WERI-Rb-1 (cell line): ENCODE results near the gene CCDC33.

Experiments
- DNase-seq: peaks from one replicate; pipeline ENCODE4 v3.0.0-alpha.2; 2020
- H3K27ac ChIP-seq: fragments of 250-450 bp; sonication (Bioruptor Pico); 2 replicates; pipeline ENCODE4 v1.5.1; 2020; ENCODE audit warnings: mild to moderate bottlenecking, moderate library complexity
- H3K27me3 ChIP-seq: fragments of 250-450 bp; sonication (Bioruptor Pico); 2 replicates; pipeline ENCODE4 v1.5.1; 2021; ENCODE audit warnings: mild to moderate bottlenecking, low read depth, moderate library complexity; ENCODE audit not compliant: insufficient read depth, severe bottlenecking
- H3K36me3 ChIP-seq: fragments of 250-450 bp; sonication (Bioruptor Pico); 2 replicates; pipeline ENCODE4 v1.5.1; 2020; ENCODE audit warnings: mild to moderate bottlenecking, moderate library complexity
- H3K4me3 ChIP-seq: 2 replicates; pipeline ENCODE4 v1.5.1; 2011; ENCODE audit warnings: low read depth, mild to moderate bottlenecking, control low read depth, low read length
- H3K9me3 ChIP-seq: fragments of 250-450 bp; sonication (Bioruptor Pico); 2 replicates; pipeline ENCODE4 v1.5.1; 2021; ENCODE audit warnings: mild to moderate bottlenecking, moderate library complexity; ENCODE audit not compliant: severe bottlenecking
- CTCF ChIP-seq: IDR thresholded peaks from 2 replicates; pipeline ENCODE4 v1.5.1; 2011; ENCODE audit warnings: low read depth, mild to moderate bottlenecking, control low read depth, inconsistent platforms, low read length

CCDC33 gene

DNA sequence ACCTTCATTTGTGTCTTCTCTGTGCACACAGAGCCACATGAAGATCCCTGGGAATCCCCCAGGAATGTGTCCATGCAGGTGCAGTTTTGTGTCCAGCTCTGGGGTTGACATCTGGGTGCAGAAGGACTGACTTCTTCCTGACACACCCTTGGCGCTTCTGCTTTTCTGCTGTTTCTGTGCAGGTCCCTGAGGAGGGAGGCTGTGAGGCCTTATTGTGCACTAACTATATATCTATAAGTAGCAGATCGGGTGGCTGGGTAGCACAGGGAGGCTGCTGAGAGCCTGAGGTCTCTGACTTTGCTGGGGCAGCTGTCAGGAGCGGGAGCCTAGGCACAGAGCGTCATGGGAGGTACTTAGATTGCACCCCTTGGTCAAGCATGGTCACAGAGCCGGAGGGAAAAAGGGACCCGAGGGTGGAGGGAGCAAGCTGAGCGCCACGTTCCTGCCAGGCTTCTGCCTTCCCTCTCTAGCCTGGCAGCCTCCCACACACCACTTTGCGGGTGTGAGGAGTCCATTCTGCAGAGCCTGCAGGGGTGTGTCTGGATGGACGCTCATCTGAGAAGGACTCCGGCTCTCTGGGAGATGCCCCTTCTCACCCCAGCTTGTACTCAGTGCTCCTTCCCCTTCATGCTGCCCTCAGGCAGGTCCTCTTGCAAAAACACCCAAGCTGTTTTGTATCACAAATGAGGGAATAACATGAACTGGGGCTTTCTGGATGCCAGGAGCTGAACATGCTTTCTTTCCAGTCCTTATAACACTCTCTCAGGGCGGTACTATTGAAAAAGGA is 23.9 kb downstream of the CCDC33 start:
- no peak overlapping the region for H3K4me3 ChIP-seq
- no peaks in the 10 kb centered on the region for H3K9me3 ChIP-seq
- DNase-seq = no peak
- no peak overlapping the region for H3K27ac ChIP-seq
- TF ChIP-seq CTCF = no peak
- H3K36me3 ChIP-seq = no peaks in the 10 kb centered on the region
- no peaks in the 10 kb centered on the region for H3K27me3 ChIP-seq

DNA sequence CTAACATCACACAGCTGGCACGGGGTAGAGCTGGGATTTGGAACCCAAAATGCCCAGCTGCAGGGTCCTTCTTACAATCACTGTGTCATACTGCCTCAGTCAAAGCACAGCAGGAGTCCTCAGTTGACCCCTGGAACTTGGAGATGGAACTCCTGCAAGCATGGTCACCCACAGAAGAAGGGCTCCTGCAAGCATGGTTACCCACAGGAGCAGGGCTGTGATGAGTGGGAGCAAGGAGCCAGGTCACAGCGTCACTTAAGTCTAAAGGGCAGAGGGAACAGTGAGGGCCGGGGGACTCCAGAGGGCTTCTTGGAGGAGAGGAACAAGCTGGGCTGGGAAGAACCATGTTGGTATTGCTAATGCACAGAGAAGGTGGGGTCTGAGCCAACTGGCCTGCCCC is 24.9 kb downstream of the CCDC33 start:
- Histone ChIP-seq H3K4me3 (no peak overlapping the region), H3K27ac (no peak overlapping the region), H3K9me3 (no peaks in the 10 kb centered on the region), H3K36me3 (no peaks in the 10 kb centered on the region), H3K27me3 (no peaks in the 10 kb centered on the region)
- no peak for DNase-seq
- TF ChIP-seq CTCF = no peak

- H3K27ac ChIP-seq = no peak overlapping the region
- H3K27me3 ChIP-seq = no peaks in the 10 kb centered on the region
- no peaks in the 10 kb centered on the region for H3K9me3 ChIP-seq
- no peak for TF ChIP-seq CTCF
- no peak overlapping the region for H3K4me3 ChIP-seq
- no peaks in the 10 kb centered on the region for H3K36me3 ChIP-seq
- DNase-seq = no peak
These were observed 25.6 kb downstream of the CCDC33 start for GRCh38 chr15:74261685-74262084.

DNA sequence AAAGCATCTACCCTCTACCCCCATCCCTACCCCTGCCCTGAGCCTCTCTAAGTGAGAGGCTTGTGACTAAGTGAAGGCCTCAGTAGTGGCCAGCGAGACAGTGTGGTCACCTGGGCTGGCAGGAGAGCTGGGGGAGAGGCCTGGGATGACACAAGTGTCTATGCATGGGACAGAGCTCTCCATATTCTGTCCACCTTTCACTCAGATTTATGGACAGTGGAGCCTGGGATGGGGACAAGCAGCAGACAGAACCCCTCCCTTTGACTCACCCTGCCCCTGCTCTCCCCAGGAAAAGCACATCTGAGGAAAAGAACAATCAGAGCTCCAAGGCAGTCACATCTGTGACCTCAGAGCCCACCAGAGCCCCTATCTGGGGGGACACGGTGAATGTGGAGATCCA is 26.0 kb downstream of the CCDC33 start:
- no peaks in the 10 kb centered on the region for H3K9me3 ChIP-seq
- H3K27ac ChIP-seq = no peak overlapping the region
- DNase-seq = no peak
- no peak for TF ChIP-seq CTCF
- no peaks in the 10 kb centered on the region for H3K27me3 ChIP-seq
- no peak overlapping the region for H3K4me3 ChIP-seq
- H3K36me3 ChIP-seq = no peaks in the 10 kb centered on the region

DNA sequence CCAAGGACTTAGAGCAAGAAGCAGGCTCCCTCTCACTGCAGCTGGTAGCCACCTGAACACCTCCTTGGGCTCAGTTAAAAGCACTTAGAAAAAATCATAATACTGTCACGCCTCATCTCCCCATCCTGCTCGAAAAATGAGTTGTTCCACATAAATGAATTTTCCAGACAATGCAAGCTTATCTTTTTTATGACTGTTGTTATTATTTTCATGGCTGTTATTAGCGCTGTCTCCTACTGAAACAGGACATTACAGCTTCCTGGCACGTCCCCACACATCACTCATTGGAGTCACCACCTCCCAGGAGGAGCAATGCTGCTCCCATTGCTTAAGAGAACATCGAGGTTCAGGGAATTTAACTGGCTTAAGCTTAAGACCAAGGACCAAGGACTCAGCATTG is 26.5 kb downstream of the CCDC33 start:
- no peak for TF ChIP-seq CTCF
- DNase-seq = no peak
- Histone ChIP-seq H3K27ac (no peak overlapping the region), H3K36me3 (no peaks in the 10 kb centered on the region), H3K27me3 (no peaks in the 10 kb centered on the region), H3K4me3 (no peak overlapping the region), H3K9me3 (no peaks in the 10 kb centered on the region)

- Histone ChIP-seq H3K4me3 (no peak overlapping the region), H3K36me3 (no peaks in the 10 kb centered on the region), H3K27ac (peak overlapping the region; percentile 37), H3K9me3 (no peaks in the 10 kb centered on the region), H3K27me3 (no peaks in the 10 kb centered on the region)
- TF ChIP-seq CTCF = no peak
- no peak for DNase-seq
These were observed 27.3 kb downstream of the CCDC33 start for GRCh38 chr15:74263466-74263865.
